ENCODE measurements around the gene RAB4A. TPM values are rescaled to one million over a fixed set of nuclear protein-coding genes. Genes with fewer than 3 reads are reported as not detected.

RAB4A gene
- total and polyA plus RNA-seq, 9 of the 15 experiments (the other 6 are each of a cell fraction or from before 2014, with no cell fraction given): 8.3 to 61.0 (median 26.7) TPM

DNA sequence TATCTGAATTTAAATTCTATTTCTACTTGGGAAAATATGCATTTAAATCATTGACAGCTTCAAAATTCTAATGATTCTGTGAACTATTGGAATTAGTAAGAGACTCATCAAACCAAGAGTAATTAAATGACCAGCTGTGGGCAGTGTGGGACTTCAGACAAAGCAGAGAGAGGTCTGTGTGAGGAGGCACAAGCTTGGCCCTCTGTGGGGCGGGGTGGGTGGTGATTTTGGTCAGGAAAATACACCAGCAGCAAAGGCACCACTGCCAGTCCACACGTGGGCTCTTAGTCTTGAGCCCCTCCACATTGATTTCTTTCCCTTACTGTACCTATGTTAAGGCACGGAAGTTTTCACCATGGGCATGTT, 39.2 kb upstream of the RAB4A start (continued):
- TF ChIP-seq, protein P1, sequence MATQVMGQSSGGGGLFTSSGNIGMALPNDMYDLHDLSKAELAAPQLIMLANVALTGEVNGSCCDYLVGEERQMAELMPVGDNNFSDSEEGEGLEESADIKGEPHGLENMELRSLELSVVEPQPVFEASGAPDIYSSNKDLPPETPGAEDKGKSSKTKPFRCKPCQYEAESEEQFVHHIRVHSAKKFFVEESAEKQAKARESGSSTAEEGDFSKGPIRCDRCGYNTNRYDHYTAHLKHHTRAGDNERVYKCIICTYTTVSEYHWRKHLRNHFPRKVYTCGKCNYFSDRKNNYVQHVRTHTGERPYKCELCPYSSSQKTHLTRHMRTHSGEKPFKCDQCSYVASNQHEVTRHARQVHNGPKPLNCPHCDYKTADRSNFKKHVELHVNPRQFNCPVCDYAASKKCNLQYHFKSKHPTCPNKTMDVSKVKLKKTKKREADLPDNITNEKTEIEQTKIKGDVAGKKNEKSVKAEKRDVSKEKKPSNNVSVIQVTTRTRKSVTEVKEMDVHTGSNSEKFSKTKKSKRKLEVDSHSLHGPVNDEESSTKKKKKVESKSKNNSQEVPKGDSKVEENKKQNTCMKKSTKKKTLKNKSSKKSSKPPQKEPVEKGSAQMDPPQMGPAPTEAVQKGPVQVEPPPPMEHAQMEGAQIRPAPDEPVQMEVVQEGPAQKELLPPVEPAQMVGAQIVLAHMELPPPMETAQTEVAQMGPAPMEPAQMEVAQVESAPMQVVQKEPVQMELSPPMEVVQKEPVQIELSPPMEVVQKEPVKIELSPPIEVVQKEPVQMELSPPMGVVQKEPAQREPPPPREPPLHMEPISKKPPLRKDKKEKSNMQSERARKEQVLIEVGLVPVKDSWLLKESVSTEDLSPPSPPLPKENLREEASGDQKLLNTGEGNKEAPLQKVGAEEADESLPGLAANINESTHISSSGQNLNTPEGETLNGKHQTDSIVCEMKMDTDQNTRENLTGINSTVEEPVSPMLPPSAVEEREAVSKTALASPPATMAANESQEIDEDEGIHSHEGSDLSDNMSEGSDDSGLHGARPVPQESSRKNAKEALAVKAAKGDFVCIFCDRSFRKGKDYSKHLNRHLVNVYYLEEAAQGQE (IDR thresholded peaks at IDR 0.05; ENCODE audit: borderline replicate concordance): peak; percentile 12; the same call in 1 of the 2 replicates
- TF ChIP-seq, protein P1 (CRISPR knock-in tag; IDR thresholded peaks at IDR 0.05; ENCODE audit: low read depth): no peak
